Panc1 (cell line): ENCODE measurements around the gene LTA4H. TPM values are rescaled to one million over a fixed set of nuclear protein-coding genes. Genes with fewer than 3 reads are reported as not detected.
A peak's percentile ranks its signal among the peaks of the same experiment; 100 is the strongest.

Experiments used
- ATAC-seq: fragments of 200-7000 bp; cut with Tn5 transposase; 2 replicates; pipeline ENCODE4 v1.9.1; 2020; ENCODE audit warnings: mild to moderate bottlenecking, moderate library complexity
- Bru-seq: library from RNA; stranded (reverse); fragments of 400-500 nt; gene quantifications from one replicate; lab custom pipeline; 2021; lab: Mats Ljungman, UMichigan
- BruChase-seq, 2 experiments: library from RNA; stranded (reverse); fragments of 400-500 nt; gene quantifications; one replicate each; lab custom pipeline; 2021; lab: Mats Ljungman, UMichigan
- BruUV-seq: library from RNA; stranded (reverse); fragments of 400-500 nt; replicated peaks from 2 replicates; lab custom pipeline; 2021; lab: Mats Ljungman, UMichigan
- CTCF ChIA-PET: fragments of 300-600 bp; sonication (Branson Sonifier 250); formaldehyde crosslinking; loops from one replicate; lab custom pipeline; 2022; ENCODE audit warnings: antibody characterized with exemption; lab: Charles Lee
- POLR2A ChIA-PET: fragments of 300-600 bp; sonication (Branson Sonifier 250); formaldehyde crosslinking; loops from one replicate; lab custom pipeline; 2022; ENCODE audit warnings: antibody characterized with exemption; lab: Charles Lee
- DNase-seq: peaks from one replicate; pipeline ENCODE4 v3.0.0-alpha.2; 2010; ENCODE audit warnings: low read depth, low spot score
- H3K27ac ChIP-seq: 2 replicates; pipeline ENCODE4 v1.5.1; 2011; ENCODE audit warnings: mild to moderate bottlenecking, low read length, inconsistent platforms
- H3K27me3 ChIP-seq: fragments of 200-500 bp; sonication (Bioruptor generic); 2 replicates; pipeline ENCODE4 v1.6.0; 2014; ENCODE audit warnings: low read length, inconsistent platforms; ENCODE audit not compliant: control insufficient read depth, insufficient read depth
- H3K36me3 ChIP-seq: fragments of 200-500 bp; sonication (Bioruptor generic); 2 replicates; pipeline ENCODE4 v1.5.1; 2014; ENCODE audit warnings: inconsistent platforms, mild to moderate bottlenecking, low read length, moderate library complexity; ENCODE audit not compliant: control insufficient read depth, insufficient read depth
- H3K4me1 ChIP-seq: 2 replicates; pipeline ENCODE4 v1.5.1; 2011; ENCODE audit warnings: inconsistent platforms, mild to moderate bottlenecking, low read length, moderate library complexity; ENCODE audit not compliant: control insufficient read depth, insufficient read depth
- H3K4me3 ChIP-seq, 2 experiments: 2 replicates each; pipeline ENCODE4 v1.5.1; 2011 to 2012; ENCODE audit warnings: low read depth in 2 of 2, low read length in 2 of 2, mild to moderate bottlenecking in 2 of 2, inconsistent platforms in 1 of 2, moderate library complexity in 1 of 2
- H3K9me3 ChIP-seq: fragments of 200-500 bp; sonication (Bioruptor generic); 2 replicates; pipeline ENCODE4 v1.5.1; 2014; ENCODE audit warnings: low read depth, mild to moderate bottlenecking, inconsistent platforms, low read length, moderate library complexity; ENCODE audit not compliant: control insufficient read depth, insufficient read depth
- CTCF ChIP-seq: fragments of 450-650 bp; IDR thresholded peaks from 2 replicates; pipeline ENCODE4 v1.5.1; 2017; ENCODE audit warnings: mild to moderate bottlenecking
- POLR2AphosphoS5 ChIP-seq: IDR thresholded peaks from 2 replicates; pipeline ENCODE4 v1.6.1; 2012; ENCODE audit warnings: mild to moderate bottlenecking, low read depth, low read length, moderate library complexity
- SIN3A ChIP-seq: IDR thresholded peaks from 2 replicates; pipeline ENCODE4 v1.6.1; 2012; ENCODE audit warnings: low read depth, mild to moderate bottlenecking, low read length, moderate library complexity, borderline replicate concordance; ENCODE audit not compliant: insufficient read depth
- TCF7L2 ChIP-seq: IDR thresholded peaks from 2 replicates; pipeline ENCODE4 v1.6.1; 2011; ENCODE audit warnings: mild to moderate bottlenecking, low read depth, low read length, inconsistent platforms
- in situ Hi-C: cut with HindIII; loops from 2 replicates; pipeline ENCODE4 v1.10.0; 2016; ENCODE audit warnings: low sequenced_read_pairs, low pct_unique_long_range_greater_than_20kb
- intact Hi-C: fragments of 100-400 bp; cut with micrococcal nuclease; formaldehyde crosslinking; loops from one replicate; pipeline ENCODE4 v1.10.0; 2022; ENCODE audit not compliant: unreplicated experiment
- long read RNA-seq: library from polyadenylated mRNA; unstranded; transcript quantifications from one replicate; pipeline ENCODE4 v2.0.0, GENCODE V29; 2021; ENCODE audit not compliant: unreplicated experiment
- polyA plus RNA-seq: library from polyadenylated mRNA; unstranded; fragments of >200 nt; gene quantifications from one replicate; pipeline ENCODE4 v1.2.1, GENCODE V29; 2012; ENCODE audit warnings: missing spikeins; ENCODE audit not compliant: insufficient read length
- total RNA-seq: library from RNA; stranded (reverse); gene quantifications from one replicate; pipeline ENCODE4 v1.2.1, GENCODE V29; 2021; ENCODE audit not compliant: unreplicated experiment
- TF ChIP-seq, protein P1 (sequence below), 2 experiments: IDR thresholded peaks; 2 replicates each; pipeline ENCODE4 v1.6.1; 2011 to 2012; ENCODE audit warnings: low read depth in 2 of 2, control low read depth in 1 of 2, low read length in 1 of 2, mild to moderate bottlenecking in 1 of 2, moderate library complexity in 1 of 2; ENCODE audit not compliant: insufficient read depth in 1 of 2

LTA4H gene
- total RNA-seq = 59.6 TPM
- polyA plus RNA-seq = 50.9 TPM
- Bru-seq, nascent RNA = percentile 56 among the genes with signal in this experiment
- percentile 61 among the genes with signal in this experiment for BruChase-seq, experiment 1, labeled RNA remaining after a 2-hour chase
- BruChase-seq, experiment 2, labeled RNA remaining after a 6-hour chase = percentile 69 among the genes with signal in this experiment
- long read RNA-seq, transcript LTA4H-201 (19 exons, 2,139 nt) = major isoform, 118 of 146 reads
- long read RNA-seq, partial matches to known transcripts = 10 of 146 reads
- long read RNA-seq, other reads (novel, unspliced or antisense) = 18 of 146 reads

DNA sequence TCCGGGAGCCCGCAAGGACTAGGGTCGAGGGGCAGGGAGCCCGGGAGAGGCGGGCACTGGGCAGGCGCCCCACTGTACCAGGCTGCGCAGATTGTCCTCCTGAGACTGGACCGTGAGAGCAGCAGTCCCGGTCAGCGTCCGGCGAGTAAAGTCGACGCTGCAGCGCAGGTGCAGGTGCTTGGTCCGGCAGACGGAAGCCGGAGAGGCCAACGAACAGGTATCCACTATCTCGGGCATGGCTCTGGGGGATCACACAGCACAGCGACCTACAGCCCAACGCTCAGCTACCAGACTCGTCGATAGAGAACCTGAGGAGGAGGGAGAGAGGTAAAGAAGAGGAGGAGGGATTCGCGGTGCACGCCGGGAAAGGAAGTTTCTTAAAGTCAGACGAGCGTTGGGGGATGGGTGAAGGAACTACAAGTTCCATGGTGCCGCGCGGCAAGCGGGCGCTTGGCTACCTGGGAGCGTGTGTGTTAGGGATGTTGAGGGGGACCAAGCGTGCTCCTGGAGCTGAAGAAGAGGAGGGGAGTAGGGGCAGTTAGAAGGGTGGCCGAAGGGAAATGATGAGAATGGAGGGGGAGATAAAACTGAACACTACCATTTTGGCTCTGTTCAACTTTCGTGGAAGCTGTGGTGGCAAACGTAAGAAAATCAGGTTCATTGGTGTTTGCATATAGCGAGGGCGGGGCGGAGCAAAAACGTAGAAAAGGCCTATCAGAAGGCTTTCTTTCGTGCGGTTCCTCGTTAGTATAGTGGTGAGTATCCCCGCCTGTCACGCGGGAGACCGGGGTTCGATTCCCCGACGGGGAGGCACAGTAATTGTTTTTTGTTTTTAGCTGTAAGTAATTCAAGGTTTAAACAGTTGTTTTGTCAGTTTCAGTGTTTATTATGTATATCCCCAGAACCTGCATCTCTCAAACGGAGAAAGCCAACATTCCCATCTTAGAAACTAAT is at the start of gene LTA4H:
TSS of gene LTA4H (minus strand) at position 305 of the 954 bp plus-strand sequence. CDS start at position 237, 68 bp downstream.
- no peaks in the 10 kb centered on the region for H3K27me3 ChIP-seq
- H3K9me3 ChIP-seq = no peaks in the 10 kb centered on the region
- H3K27ac ChIP-seq = peak within 1 kb of the TSS; percentile 84
- CTCF ChIA-PET = interaction anchor here (0.6 kb wide), 2 partner anchors 178 to 475 kb away, joined by 3 read pairs; no protein-coding TSS in a partner anchor
- in situ Hi-C loops = no loop called here
- H3K4me1 ChIP-seq = peaks cover 10% of the 10 kb centered on the region; the same call in 1 of the 2 replicates
- TF ChIP-seq POLR2AphosphoS5 (peak; percentile 80), CTCF (no peak)
- no TSS peak for BruUV-seq
- ATAC-seq = peak; percentile 97
- DNase-seq = peak; percentile 97
- POLR2A ChIA-PET = interaction anchor here (0.6 kb wide), 1 partner anchor 444 kb away, joined by 3 read pairs; no protein-coding TSS in a partner anchor
- intact Hi-C loops = no loop called here
- H3K4me3 ChIP-seq = peak within 1 kb of the TSS; percentile 72 to 91
- no peaks in the 10 kb centered on the region for H3K36me3 ChIP-seq

GRCh38 chr12:96084624-96085023 is 49.2 kb upstream of the LTA4H start:
- no peak for DNase-seq
- Histone ChIP-seq H3K27ac (no peak overlapping the region), H3K4me3 (no peak overlapping the region), H3K9me3 (no peaks in the 10 kb centered on the region; the same call in 1 of the 2 replicates), H3K36me3 (no peaks in the 10 kb centered on the region), H3K4me1 (no peaks in the 10 kb centered on the region), H3K27me3 (no peaks in the 10 kb centered on the region)
- no peak for ATAC-seq
- TF ChIP-seq SIN3A = no peak
- TF ChIP-seq, protein P1, sequence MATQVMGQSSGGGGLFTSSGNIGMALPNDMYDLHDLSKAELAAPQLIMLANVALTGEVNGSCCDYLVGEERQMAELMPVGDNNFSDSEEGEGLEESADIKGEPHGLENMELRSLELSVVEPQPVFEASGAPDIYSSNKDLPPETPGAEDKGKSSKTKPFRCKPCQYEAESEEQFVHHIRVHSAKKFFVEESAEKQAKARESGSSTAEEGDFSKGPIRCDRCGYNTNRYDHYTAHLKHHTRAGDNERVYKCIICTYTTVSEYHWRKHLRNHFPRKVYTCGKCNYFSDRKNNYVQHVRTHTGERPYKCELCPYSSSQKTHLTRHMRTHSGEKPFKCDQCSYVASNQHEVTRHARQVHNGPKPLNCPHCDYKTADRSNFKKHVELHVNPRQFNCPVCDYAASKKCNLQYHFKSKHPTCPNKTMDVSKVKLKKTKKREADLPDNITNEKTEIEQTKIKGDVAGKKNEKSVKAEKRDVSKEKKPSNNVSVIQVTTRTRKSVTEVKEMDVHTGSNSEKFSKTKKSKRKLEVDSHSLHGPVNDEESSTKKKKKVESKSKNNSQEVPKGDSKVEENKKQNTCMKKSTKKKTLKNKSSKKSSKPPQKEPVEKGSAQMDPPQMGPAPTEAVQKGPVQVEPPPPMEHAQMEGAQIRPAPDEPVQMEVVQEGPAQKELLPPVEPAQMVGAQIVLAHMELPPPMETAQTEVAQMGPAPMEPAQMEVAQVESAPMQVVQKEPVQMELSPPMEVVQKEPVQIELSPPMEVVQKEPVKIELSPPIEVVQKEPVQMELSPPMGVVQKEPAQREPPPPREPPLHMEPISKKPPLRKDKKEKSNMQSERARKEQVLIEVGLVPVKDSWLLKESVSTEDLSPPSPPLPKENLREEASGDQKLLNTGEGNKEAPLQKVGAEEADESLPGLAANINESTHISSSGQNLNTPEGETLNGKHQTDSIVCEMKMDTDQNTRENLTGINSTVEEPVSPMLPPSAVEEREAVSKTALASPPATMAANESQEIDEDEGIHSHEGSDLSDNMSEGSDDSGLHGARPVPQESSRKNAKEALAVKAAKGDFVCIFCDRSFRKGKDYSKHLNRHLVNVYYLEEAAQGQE (IDR thresholded peaks at IDR 0.05; ENCODE audit: insufficient read depth in 1 of 2, low read depth in 2 of 2, low read length in 1 of 2) = no peak
- TF ChIP-seq TCF7L2 = no peak
- no peak for TF ChIP-seq POLR2AphosphoS5
- TF ChIP-seq CTCF = no peak
- intact Hi-C loops (no loop called here), in situ Hi-C loops (no loop called here)
- ChIA-PET CTCF (no interaction called here), POLR2A (no interaction called here)
- BruUV-seq = no TSS peak
